GM19043 (cell line): Measurements from ENCODE around the gene NBEAL2.
"Not testable (repeated sequence)": the region's sequence is repeated elsewhere in the genome, so short reads cannot be mapped to it uniquely, and the experiment has no call there.

ENCODE experiments used
- ATAC-seq: cut with Tn5 transposase; IDR thresholded peaks from one replicate; pipeline ENCODE4 v1.9.1; 2021; ENCODE audit warnings: low read depth; ENCODE audit not compliant: unreplicated experiment

NBEAL2 gene

DNA sequence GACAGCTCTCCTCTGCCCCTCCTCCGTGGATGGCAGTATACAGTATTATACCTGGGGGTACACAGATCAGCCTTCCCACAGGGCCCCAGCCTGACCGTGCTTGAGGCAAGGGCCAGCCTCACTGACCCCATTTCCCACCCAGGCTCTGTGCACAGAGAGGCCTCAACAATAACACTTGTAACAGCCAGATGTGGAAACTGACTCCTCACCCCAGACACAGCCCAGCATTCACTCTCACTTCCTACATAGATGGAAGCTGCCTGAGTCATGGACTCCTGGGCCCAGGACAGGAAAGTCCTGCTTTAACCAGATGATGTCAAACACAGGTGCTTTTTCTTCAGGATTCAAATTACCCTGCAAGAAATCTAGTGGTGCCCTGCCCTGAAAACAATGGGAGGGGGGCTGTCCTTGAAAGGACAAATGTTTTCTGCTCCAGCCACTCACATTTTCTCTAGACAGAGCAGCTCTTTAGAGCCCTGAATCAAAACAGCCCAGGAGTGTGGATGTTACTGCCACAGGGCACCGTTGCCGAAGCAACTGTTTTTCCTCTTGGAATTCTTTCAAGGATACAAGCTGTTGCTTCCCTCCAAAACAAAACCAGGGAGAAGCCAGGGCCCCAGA is 19.3 kb upstream of the NBEAL2 start:
- no peak for ATAC-seq

GRCh38 chr3:46960835-46961234 is 18.6 kb upstream of the NBEAL2 start:
- ATAC-seq = no peak

DNA sequence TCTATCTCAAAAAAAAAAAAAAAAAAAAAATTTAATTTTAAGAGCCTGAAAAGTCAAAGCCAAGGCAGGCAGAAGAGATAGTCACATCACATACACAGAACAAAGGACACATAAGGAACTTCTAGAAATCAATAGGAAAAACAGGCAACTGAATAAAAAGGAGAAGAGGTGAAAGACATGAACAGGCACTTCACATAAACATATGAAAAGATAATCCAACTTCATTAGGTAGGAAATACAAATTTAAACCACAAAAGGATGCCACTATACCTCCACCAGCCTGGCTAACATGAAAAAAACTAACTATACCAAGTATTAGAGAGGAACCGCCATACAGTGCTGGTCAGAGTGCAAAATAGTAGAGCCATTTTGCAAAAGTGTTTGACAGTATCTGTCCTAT is 17.0 kb upstream of the NBEAL2 start:
- ATAC-seq = no peak

- no peak for ATAC-seq
Measured at GRCh38 chr3:46962990-46963389, 16.5 kb upstream of the NBEAL2 start.

DNA sequence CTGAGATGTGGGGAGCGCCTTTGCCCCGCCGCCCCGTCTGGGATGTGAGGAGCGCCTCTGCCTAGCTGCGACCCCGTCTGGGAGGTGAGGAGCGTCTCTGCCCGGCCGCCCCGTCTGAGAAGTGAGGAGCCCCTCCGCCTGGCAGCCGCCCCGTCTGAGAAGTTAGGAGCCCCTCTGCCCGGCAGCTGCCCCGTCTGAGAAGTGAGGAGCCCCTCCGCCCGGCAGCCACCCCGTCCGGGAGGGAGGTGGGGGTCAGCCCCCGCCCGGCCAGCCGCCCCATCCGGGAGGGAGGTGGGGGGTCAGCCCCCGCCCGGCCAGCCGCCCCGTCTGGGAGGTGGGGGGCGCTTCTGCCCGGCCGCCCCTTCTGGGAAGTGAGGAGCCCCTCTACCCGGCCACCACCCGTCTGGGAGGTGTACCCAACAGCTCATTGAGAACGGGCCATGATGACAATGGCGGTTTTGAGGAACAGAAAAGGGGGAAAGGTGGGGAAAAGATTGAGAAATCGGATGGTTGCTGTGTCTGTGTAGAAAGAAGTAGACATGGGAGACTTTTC is 15.4 kb upstream of the NBEAL2 start:
- not testable (repeated sequence) for ATAC-seq

- ATAC-seq = no peak
Measured at GRCh38 chr3:46965151-46965550, 14.3 kb upstream of the NBEAL2 start.

DNA sequence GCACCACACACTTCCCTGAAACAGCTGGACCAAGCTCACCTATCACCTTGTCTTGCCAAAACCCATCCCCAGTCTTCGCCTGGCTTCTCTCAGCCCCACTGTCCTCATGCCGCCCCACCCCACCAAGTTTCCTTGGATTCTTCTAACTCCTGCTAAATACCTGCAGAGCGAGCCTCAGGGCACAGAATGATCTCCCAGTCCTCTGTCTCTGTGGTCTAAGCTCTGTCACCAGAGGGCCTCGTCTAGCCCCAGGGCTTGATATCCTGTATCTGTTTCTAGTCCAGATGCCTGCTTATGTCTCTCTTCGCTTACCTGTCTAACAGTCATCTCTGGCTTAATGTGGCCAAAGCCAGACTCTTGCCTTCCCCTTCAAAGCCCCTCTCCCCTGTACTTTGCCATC is 12.7 kb upstream of the NBEAL2 start:
- ATAC-seq = no peak

- ATAC-seq = no peak
Measured at GRCh38 chr3:46968783-46969428, 10.6 kb upstream of the NBEAL2 start.

DNA sequence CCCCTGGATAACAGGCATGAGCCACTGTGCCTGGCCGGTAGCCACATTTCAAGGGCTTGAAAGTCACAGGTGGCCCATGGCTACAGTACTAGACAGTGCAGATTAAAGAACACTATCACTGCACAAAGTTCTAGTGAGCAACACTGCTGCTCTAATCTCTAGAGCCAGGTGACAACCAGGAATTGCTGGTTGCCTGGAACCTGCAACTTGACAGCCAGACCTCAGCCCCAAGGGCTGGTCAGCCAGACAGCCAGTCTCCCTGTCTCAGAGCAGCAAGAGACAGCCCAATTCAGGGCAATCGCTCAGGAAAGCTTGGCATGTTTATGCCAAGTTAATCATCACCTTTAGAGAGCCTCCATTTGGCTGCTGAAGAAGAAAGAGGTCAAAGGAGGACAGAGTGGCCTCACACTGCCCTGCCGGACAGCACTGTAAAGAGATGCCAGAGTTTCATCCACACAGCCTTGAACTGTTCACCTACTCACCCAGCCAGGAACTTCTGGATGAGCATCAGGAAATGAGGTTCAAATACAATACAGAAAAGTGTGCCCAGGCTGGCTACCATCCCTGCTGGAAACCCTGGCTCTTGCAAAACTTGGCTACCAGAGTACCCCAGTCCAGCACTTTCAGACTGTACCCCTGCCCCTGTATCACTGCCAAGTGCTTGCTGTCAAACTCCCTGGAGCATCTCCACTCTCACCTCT is 8.9 kb upstream of the NBEAL2 start:
- no peak for ATAC-seq

DNA sequence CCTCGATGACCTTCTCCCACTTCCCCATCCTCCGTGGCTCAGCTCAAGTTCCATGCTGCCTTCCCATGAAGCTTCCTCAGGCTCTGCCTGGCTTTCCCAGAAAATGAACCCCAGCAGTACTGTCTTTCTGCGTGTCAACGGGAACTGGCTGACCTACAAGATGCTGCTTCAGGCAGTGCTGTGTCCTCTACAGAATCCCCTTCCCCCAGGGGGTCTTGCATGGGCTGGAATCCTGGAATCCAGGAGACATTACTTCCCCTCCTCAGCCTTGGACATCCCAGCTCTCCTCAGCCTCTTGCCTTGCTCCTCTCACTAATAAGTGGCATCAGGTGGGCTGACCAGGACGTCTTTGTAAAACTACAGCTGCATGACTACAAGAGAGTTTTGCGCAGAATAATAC is 8.3 kb upstream of the NBEAL2 start:
- no peak for ATAC-seq

DNA sequence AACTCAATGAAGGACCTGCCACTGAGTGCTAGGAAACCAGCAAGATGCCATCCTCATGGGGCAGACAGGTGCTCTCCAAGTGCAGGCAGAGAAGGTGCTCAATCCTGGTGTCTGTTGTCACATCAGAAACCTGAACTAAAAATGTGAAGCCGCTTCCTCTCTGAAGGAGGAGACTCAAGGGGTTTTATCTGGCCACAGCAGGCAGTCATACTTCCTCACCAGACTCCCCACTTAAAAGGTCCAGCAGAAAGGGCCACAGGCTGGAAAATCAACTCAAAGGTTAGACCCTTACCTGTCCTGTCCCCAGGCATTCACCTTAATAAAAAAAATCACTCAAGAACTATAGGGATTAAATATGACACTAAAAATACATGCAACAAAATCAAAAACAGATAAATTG is 7.7 kb upstream of the NBEAL2 start:
- no peak for ATAC-seq

DNA sequence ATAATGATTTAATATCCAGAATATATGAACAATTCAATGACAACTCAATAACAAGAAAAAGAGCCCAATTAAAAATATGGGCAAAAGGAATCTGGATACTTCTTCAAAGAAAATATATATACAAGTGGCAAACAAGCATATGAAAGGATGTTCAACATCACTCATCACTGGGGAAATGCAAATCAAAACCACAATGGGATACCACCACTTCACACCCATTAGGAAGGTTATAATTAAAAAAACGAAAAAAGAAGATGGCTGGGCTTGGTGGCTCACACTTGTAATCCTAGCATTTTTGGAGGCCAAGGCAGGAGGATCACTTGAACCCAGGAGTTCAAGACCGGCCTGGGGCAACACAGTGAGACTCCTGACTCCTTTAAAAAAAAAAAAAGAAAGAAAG is 7.1 kb upstream of the NBEAL2 start:
- ATAC-seq = no peak

DNA sequence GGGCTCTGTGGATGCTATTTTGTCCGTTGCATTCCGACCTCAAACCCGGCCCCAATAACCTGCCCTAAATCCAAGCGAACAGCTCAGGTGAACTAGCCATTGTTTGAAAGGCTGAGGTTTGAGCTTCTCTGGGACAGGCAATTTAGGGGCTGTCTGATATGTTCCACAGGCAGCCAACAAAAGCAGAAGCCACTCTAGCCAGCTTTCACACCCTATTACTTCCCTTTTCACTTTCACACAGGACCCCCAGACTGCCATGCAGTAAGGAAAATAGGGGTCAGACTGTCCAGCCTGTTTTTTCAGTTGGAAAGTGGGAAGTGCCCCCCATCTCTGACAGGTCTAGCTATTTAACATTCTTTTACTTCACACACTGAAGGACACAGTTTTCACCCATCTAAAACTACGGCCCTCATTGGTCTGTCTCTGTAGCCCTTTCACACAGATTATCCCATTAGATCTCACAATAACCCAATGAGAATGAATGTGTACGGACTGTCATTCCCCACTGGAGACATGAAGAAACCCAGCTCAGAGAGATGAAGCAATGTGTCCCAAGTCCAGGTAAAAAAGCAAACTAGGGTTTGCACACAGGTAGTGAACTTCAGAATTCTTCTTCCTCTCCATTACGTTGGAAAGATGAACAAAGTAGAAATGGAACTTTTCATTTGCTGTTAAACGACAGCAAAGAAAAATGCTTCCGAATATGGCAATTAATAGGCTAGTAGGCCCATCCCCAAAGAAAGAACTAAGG is 4.9 kb upstream of the NBEAL2 start:
- no peak for ATAC-seq

DNA sequence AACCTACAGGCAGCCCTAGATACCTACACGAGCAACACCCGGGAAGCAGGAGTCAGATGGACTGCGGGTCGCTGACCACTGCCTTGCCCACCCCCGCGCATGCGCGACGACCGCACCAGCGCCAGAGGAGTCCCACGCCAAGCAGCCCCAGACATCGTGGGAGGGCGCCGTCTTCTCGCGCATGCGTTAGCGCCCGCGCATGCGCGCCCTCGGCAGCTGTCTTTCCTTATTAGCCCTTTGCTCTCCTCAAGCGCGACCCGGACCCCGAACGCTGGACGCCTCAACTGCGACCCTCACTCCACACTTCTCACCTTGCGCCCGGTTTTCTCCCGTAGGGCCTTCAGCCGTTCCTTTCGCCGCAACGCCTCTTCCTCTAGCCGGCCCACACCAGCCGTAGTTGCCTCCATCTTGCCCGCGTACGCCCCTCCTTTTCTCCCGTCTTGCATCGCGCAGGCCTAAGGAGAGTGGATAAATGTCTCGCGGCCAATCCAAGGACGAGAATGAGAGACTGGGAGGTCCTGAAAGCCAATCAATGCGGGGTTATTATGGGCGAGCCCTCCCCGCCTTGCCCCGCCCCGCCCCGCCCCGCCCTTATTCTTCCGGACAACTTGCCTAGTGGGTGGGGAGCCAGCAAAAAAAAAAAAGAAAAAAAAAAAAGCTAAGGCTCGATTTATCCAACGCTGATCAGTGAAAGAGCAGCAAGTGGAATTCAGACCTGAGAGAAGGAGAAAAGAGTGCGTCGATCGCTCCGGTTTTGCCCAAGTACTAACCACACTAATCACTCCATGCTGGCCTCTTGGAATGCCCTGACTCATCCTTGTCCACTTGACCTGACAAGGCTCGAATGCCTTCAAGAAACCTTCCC is 2.9 kb upstream of the NBEAL2 start, which contains the start of gene CCDC12:
TSS of gene CCDC12 (minus strand) at position 420 of the 865 bp plus-strand sequence. CDS start at position 407, 13 bp downstream.
- ATAC-seq = peak; percentile 58

DNA sequence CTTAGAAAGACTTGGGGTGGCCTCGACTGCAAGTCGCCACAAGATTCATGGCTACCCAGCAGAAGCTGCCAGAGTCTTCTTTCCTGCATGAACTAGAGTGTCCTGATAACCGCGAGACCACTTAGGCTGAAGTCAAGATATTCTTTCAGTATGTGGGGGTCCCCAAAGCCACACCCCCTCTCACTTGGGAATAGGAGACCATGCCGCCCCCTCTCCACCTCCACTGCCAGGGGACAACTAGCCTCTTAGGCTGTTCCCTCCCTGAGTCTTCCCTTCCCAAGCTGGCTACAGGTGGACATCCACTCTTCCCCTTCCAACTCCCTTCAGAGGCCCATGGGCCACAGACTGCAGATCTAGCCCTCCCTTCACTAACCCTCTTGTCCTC is 1.7 kb upstream of the NBEAL2 start:
- no peak for ATAC-seq

GRCh38 chr3:46978381-46978780 is 1.1 kb upstream of the NBEAL2 start:
- no peak for ATAC-seq

DNA sequence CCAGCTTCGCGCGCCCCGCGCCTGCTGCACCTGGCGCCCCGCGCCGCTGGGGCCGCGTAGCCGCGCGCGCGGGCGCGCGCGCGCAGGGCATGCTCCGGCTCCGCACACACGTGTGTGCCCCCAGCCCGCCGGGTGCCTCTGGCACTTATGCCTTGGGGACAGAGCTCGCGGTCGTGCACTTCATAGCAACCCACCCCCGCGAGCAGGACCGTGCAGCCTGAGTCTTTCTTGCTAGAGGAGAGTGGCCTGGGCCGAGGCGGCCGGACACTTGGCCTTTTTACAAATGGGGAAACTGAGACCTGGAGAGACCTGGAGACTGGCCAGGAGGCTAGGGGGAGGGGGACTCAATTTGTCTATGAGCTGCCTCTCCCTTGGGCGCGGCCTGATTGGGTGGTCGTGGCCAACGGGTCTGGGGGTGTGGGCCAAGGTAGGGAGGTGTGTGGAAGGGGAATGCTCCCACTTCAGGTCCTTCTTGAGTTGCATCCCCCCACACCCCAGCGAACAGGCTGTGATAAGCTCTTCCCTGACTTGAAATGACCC is 562 bp downstream of the NBEAL2 start:
- ATAC-seq = peak; percentile 1

DNA sequence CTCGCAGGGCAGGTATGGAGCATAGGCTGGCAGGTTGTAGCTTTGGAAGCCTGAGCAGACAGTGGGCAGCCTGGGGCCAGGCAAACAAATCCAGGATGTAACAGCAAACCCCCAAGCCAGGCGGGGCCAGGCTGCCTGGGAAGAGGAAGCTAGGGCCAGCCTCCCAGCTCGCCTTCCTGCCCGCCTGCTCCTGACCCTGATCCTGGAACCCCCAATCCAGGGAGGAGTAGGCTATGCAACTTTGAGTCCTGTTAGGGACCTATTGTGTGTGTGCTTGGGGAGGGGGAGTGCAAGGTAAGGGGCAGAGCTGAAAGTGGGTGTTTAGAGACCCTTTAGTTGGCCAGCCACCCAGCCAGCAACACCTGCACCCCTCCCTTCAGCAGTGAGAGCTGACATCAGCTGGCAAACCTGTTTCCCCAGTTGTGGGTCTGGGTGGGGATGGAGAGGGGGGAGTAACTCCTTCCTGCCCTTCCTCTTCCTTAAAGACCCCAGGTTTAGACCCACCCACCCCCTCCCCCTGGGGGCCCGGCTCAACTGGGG is 2.5 kb downstream of the NBEAL2 start:
- no peak for ATAC-seq

DNA sequence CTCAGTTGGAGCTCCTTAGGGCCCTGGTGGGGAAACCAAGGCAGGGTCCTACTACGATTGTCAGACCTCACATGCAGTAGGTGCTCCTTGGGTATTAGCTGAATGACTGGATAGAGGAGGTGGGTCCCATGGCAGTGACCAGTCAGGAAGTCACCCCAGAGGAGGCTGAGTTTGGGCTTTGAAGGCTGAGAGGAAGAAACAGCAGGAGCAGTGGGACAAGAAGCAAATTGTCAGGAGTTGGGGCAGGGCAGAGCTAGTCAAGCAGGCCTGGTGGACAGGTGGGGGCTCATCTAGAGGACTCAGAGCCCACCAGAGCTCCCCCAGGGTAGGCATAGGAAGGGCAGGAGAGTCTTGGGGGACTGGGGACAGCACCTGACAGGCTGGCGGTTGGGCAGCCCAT is 3.1 kb downstream of the NBEAL2 start:
- ATAC-seq = no peak
